Activated CD4-positive, alpha-beta T cell treated with anti-CD3 and anti-CD28 coated beads, Interleukin-10, Interleukin-2, amounts not matched to agents 100 ng/mL and 50 ng/mL, durations not matched to agents 16 hours and 8 hours (primary cell): ENCODE results near the gene C6orf58.
"Not testable (repeated sequence)": the region's sequence is repeated elsewhere in the genome, so short reads cannot be mapped to it uniquely, and the experiment has no call there.

Source experiments
- DNase-seq: peaks from one replicate; pipeline ENCODE4 v3.0.0-alpha.2; 2020

C6orf58 gene

GRCh38 chr6:127592964-127593363 lies 16.0 kb downstream of the C6orf58 start:
- DNase-seq, result no peak

DNA sequence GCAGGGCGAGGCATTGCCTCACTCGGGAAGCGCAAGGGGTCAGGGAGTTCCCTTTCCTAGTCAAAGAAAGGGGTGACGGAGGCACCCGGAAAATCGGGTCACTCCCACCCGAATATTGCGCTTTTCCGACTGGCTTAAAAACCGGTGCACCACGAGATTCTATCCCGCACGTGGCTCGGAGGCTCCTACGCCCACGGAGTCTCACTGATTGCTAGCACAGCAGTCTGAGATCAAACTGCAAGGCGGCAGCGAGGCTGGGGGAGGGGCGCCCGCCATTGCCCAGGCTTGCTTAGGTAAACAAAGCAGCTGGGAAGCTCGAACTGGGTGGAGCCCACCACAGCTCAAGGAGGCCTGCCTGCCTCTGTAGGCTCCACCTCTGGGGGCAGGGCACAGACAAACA lies 16.5 kb downstream of the C6orf58 start:
- not testable (repeated sequence) for DNase-seq

- peak; percentile 24 for DNase-seq
These were observed 29.2 kb downstream of the C6orf58 start for GRCh38 chr6:127606131-127606562.

DNA sequence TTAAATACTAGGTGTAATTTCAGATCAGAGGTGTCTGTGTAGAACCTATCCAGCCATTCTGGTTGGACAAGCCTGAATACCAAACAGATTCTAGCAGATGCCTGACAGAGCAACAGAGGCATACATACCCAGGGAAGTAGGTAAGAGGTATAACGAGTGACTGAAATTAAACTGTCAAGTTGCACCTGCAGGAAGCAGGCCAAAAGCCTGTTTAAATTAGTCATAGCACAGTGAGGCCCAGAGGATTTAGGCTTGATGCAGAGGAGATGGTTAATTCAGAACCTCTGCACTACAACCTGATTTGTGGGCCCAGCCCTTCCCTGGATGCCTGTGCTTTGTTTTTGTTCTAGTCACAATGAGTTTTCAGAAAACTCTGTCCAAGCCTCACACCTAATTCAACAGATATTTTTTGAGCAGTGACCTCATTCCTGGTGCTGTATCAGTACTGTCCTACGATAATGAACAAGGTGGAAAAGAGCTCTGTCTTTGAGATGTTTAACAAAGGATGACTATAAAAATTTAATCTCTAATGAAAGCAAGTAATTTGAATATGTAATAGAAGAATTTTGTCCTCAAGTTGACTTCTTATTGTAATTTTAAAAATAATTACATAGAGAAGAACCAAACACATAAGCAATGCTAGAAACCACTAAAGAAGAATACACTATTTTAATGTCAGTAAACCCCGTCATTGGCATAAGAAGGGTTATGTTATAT lies 31.7 kb downstream of the C6orf58 start:
- no peak for DNase-seq

DNA sequence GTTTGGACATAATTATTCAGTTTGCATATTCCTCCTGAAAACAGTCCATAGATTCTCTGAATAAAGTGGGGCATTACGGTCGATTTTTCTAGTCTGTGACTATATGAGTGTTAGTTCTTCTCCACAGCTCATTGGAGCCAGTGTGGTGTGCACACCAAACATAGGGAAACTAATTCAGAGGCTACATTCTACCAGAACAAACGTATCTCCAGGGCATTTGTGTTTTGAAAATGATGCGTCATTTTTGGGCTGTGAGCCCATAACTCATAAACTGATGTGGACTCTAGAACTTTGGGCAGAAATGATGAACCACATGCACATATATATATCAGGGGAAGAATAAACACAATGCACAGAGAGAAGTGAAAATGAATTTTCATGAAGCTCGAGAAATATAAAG lies 41.8 kb downstream of the C6orf58 start:
- DNase-seq, result no peak

DNA sequence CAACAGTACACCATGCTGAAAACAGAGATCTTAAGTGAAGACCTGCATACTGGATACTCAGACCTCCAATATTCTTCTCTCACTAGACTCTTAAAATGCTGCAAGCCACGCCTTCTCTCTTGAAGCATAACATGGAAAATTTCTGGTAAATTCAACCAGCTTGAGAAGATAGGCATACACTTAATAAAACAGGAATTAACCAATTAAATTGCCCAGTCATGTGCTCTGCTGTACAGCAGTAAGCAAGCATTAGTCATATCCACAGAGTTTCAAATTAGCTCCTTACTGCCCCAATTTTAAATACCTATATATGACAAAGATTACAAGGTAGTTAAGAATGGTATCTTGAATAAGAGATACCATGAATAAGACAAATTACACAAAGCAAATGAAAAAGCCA lies 53.8 kb downstream of the C6orf58 start:
- no peak for DNase-seq

DNA sequence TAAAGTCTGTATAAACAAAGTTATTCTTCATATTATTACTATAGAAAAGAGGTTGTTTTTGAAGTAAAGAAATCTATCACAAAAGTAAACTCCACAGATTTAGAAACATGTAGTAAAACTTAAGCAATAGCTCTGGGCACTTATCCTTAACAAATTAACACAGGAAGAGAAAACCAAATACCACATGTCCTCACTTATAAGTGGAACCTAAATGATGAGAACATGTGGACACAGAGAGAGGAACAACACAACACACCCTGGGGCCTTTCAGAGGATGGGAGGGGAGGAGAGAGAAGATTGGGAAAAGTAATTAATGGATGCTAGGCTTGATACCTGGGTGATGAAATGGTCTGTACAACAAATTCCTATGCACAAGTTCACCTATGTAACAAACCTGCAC lies 57.2 kb downstream of the C6orf58 start:
- no peak for DNase-seq

DNA sequence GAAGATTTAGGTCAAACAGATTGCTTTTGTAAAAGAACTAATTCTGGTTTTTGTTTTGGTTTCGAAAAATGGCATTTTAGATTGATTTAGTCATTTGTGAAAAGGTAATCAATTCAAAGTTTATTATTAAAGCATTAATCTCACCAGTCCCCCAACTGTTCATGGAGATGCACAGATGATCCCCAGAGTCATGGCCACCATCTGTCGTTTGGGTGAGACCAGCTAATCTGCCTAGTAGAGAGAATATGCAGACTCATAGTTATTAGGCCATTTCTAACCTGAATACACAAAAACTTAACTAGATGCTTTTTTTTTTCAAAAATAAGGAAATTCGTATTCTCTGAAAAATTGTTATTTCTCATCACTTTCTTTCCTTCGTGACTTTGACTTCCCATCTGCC lies 58.1 kb downstream of the C6orf58 start:
- no peak for DNase-seq

- no peak for DNase-seq
These were observed 60.9 kb downstream of the C6orf58 start for GRCh38 chr6:127637830-127638409.
